Fibroblast of skin of left biceps (primary cell): ENCODE results near the gene ZP2.
"Not testable (repeated sequence)": the region's sequence is repeated elsewhere in the genome, so short reads cannot be mapped to it uniquely, and the experiment has no call there.

Experiments used
- DNase-seq, 2 experiments: peaks; one replicate each; pipeline ENCODE4 v3.0.0-alpha.2; 2013; ENCODE audit warnings: low read depth in 2 of 2

ZP2 gene

GRCh38 chr16:21214086-21214485 lies 2.7 kb upstream of the ZP2 start:
- no peak for DNase-seq

- DNase-seq: no peak
These were observed 2.7 kb downstream of the ZP2 start for GRCh38 chr16:21208446-21209230.

- DNase-seq: no peak
These were observed 4.8 kb downstream of the ZP2 start for GRCh38 chr16:21206550-21206949.

- no peak for DNase-seq
These were observed 6.1 kb downstream of the ZP2 start for GRCh38 chr16:21205303-21205702.

GRCh38 chr16:21203155-21203797 lies 8.1 kb downstream of the ZP2 start:
- DNase-seq: no peak

- DNase-seq: no peak
These were observed 11.7 kb downstream of the ZP2 start for GRCh38 chr16:21199607-21200218.

- no peak for DNase-seq
These were observed 13.8 kb downstream of the ZP2 start for GRCh38 chr16:21197621-21198020.

- DNase-seq: no peak
These were observed 14.3 kb downstream of the ZP2 start for GRCh38 chr16:21197112-21197511.

GRCh38 chr16:21195330-21195729 lies 16.0 kb downstream of the ZP2 start:
- DNase-seq: not testable (repeated sequence)

GRCh38 chr16:21194771-21195301 lies 16.5 kb downstream of the ZP2 start:
- DNase-seq: no peak

GRCh38 chr16:21192991-21193390 lies 18.4 kb downstream of the ZP2 start:
- DNase-seq: no peak

- peak; percentile 35 to 47 for DNase-seq
These were observed 20.8 kb downstream of the ZP2 start for GRCh38 chr16:21190599-21190998.

GRCh38 chr16:21190013-21190412 lies 21.4 kb downstream of the ZP2 start:
- no peak for DNase-seq

GRCh38 chr16:21189311-21189710 lies 22.1 kb downstream of the ZP2 start:
- no peak for DNase-seq

GRCh38 chr16:21186326-21186691 lies 25.1 kb downstream of the ZP2 start:
- DNase-seq: no peak

GRCh38 chr16:21185659-21186325 lies 25.6 kb downstream of the ZP2 start:
- no peak for DNase-seq

GRCh38 chr16:21184834-21185233 lies 26.5 kb downstream of the ZP2 start:
- DNase-seq: no peak

GRCh38 chr16:21183995-21184394 lies 27.4 kb downstream of the ZP2 start:
- DNase-seq: no peak

- no peak for DNase-seq
These were observed 31.4 kb downstream of the ZP2 start for GRCh38 chr16:21179983-21180365.

- no peak for DNase-seq
These were observed 32.0 kb downstream of the ZP2 start for GRCh38 chr16:21179126-21179982.

GRCh38 chr16:21175397-21175796 lies 36.0 kb downstream of the ZP2 start:
- no peak for DNase-seq
